Ovary (tissue), 9 donors: ENCODE results near the gene LIMA1. TPM values are rescaled to one million over a fixed set of nuclear protein-coding genes. Genes with fewer than 3 reads are reported as not detected.

Experiments
- DNase-seq, 5 donors: peaks; one replicate each; pipeline ENCODE4 v3.0.0-alpha.2; 2019 to 2020
- H3K27ac ChIP-seq, 2 donors: fragments of 200-600 bp; one replicate each; pipeline versions ENCODE4 v1.5.1 to v1.8.0; 2019 to 2022
- H3K27me3 ChIP-seq: fragments of 200-600 bp; one replicate; pipeline ENCODE4 v1.8.0; 2022
- H3K36me3 ChIP-seq: fragments of 200-600 bp; sonication (generic); one replicate; pipeline ENCODE4 v1.5.1; 2019
- H3K4me1 ChIP-seq: one replicate; pipeline ENCODE4 v1.8.1; 2013; ENCODE audit warnings: mild to moderate bottlenecking, moderate library complexity; ENCODE audit not compliant: insufficient read depth
- H3K4me3 ChIP-seq: fragments of 200-600 bp; sonication (generic); one replicate; pipeline ENCODE4 v1.5.1; 2017
- H3K9me3 ChIP-seq, 2 donors: fragments of 200-600 bp in 1 of 2; sonication (generic) in 1 of 2; one replicate each; pipeline versions ENCODE4 v1.5.1 to v1.8.1; 2013 to 2019; ENCODE audit warnings: mild to moderate bottlenecking in 1 of 2, moderate library complexity in 1 of 2
- CTCF ChIP-seq, 3 donors: fragments of 450-650 bp in 2 of 3; fragments of 200-600 bp in 1 of 3; IDR thresholded peaks; one replicate each; pipeline versions ENCODE4 v1.5.1 to v1.8.0; 2016 to 2022; ENCODE audit warnings: antibody characterized with exemption in 3 of 3, mild to moderate bottlenecking in 1 of 3
- EP300 ChIP-seq: sonication (generic); formaldehyde crosslinking; IDR thresholded peaks from one replicate; pipeline ENCODE4 v1.6.1; 2017; ENCODE audit warnings: antibody characterized with exemption
- POLR2A ChIP-seq: fragments of 450-650 bp; IDR thresholded peaks from one replicate; pipeline ENCODE4 v1.6.1; 2017; ENCODE audit warnings: antibody characterized with exemption, mild to moderate bottlenecking, moderate library complexity
- WGBS, 3 donors: extraction: QIAGEN DNeasy Blood & Tissue Kit in 1 of 3; methylation state at CpG; one replicate each; pipeline versions ENCODE4 v1.1.5 to v1.1.7; 2013 to 2017; 5-methylcytosine and 5-hydroxymethylcytosine counted together
- intact Hi-C, 4 donors: fragments of 100-400 bp; cut with DNase I; formaldehyde crosslinking; loops; one replicate each; pipeline versions ENCODE4 v1.11.0 to v1.15.1; 2022 to 2023
- polyA plus RNA-seq, 2 donors: library from polyadenylated mRNA; stranded (reverse); fragments of 200-250 nt in 1 of 2; fragments of 350-450 nt in 1 of 2; fragmentation: Illumina TruSeq in 1 of 2; extraction: RNeasy Lipid Tissue Mini Kit (QIAGEN cat#74804) in 1 of 2; gene quantifications; one replicate each; pipeline ENCODE4 v1.2.3, GENCODE V29; 2013 to 2014
- total RNA-seq, 7 donors: library from RNA; depleted of rRNA in 2 of 7; stranded (reverse); fragments of >200 nt in 2 of 7; fragmentation: NEBNext Ultra II Directional in 3 of 7; extraction: Animal tissue kit (Norgen Biotek cat#: 25700) in 3 of 7; gene quantifications; one replicate each; pipeline versions ENCODE4 v1.1.0 to v1.2.4, GENCODE V29; 2016 to 2023
- donor health status: DM: no; HTN: no; CAD: no; lungs with moderate emphysema.
- donor health status: DM: no; HTN: no; CAD: no.
- donor health status: Bipolar disorder and iron deficiency.
- donor health status: DM: yes; HTN: yes; CAD: no.
- donor health status: DM: no; HTN: no; CAD: no.
- donor health status: DM: yes; HTN: yes; CAD: no.

Gene LIMA1
- total and polyA plus RNA-seq, 9 donors: 28.0 to 80.0 (median 45.2) TPM

DNA sequence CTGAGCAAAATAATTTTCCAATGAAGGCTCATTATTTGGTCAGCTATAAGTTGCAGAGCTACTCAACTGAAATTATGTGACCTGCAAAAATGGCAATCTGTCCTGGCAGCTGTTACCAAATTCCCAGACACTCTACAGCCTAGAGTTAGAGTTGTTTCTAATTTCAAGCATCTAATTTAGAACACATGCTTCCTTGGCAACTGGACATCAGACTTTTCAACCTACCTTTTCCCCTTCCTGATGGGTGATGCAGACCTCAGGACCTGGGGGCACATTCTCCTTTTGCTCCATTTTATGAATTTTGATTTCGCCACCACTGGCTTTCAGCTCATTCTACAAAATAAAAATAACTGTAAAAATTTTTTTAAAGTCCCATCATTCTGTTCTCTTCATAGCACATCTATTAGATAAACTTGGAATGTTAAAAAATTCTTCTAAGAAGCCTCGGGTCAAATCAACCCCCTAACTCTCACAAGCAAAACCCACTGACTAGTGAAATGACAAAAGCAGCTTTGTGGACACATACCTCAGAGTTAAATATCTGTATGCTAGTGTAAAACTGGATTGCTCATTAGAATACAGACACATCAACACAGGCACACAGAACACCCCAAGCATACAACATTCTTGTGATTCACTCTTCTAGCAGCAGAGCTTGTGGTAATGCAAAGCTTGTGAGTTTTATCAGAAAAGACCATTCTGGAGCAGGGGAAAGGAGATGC, 82.6 kb downstream of the LIMA1 start:
- Histone ChIP-seq H3K36me3 (no peaks in the 10 kb centered on the region), H3K4me3 (no peak overlapping the region), H3K27ac (no peak overlapping the region), H3K4me1 (no peaks in the 10 kb centered on the region), H3K27me3 (no peaks in the 10 kb centered on the region), H3K9me3 (no peaks in the 10 kb centered on the region)
- DNase-seq: no peak
- TF ChIP-seq EP300 (no peak), CTCF (IDR thresholded peaks at IDR 0.05) (no peak), POLR2A (no peak)
- WGBS, 3 donors: 21 to 39% (median 27%) methylated on average over 2 of the region's 2 CpGs
- intact Hi-C loops: no loop called here

- DNase-seq: no peak
- Histone ChIP-seq H3K27me3 (no peaks in the 10 kb centered on the region), H3K9me3 (no peaks in the 10 kb centered on the region), H3K4me1 (no peaks in the 10 kb centered on the region), H3K4me3 (no peak overlapping the region), H3K36me3 (no peaks in the 10 kb centered on the region), H3K27ac (no peak overlapping the region)
- 84 to 87% (median 86%) methylated on average over 5 of the region's 5 CpGs for WGBS, 3 donors
- intact Hi-C loops: loop anchor here in 1 of 4 donors (10.0 kb wide), 1 partner anchor 116 kb away; no protein-coding TSS in a partner anchor
- TF ChIP-seq EP300: no peak
- no peak for TF ChIP-seq POLR2A
- TF ChIP-seq CTCF (IDR thresholded peaks at IDR 0.05): no peak
Measured at GRCh38 chr12:50198829-50199228, 84.5 kb downstream of the LIMA1 start.

DNA sequence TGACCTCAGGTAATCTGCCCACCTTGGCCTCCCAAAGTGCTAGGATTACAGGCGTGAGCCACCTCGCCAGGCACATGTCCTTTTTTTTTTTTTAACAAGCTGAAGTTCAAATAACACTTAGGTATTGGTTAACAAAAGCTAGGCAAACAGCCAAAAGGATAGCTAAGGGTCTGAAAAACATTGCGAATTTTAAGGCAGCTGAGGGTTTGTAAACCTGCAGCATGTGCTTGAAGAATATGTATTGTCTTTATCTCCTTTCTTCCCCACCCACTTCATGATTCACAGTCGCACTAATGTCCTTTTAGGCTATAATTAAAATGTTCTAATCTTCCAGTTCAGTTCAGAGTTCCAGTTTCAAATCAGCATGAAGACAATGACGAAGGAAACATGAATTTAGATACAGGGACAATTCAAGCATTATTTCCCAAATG, 86.0 kb downstream of the LIMA1 start:
- no peaks in the 10 kb centered on the region for H3K27me3 ChIP-seq
- H3K36me3 ChIP-seq: no peaks in the 10 kb centered on the region
- no peak overlapping the region for H3K27ac ChIP-seq
- WGBS, 3 donors: 66 to 76% (median 67%) methylated on average over 5 of the region's 5 CpGs
- no peaks in the 10 kb centered on the region for H3K9me3 ChIP-seq
- intact Hi-C loops: loop anchor here in 1 of 4 donors (10.0 kb wide), 1 partner anchor 117 kb away; no protein-coding TSS in a partner anchor
- TF ChIP-seq EP300 (no peak), CTCF (IDR thresholded peaks at IDR 0.05) (no peak), POLR2A (no peak)
- no peak overlapping the region for H3K4me3 ChIP-seq
- no peak for DNase-seq
- no peaks in the 10 kb centered on the region for H3K4me1 ChIP-seq

- no peak overlapping the region for H3K4me3 ChIP-seq
- 72 to 89% (median 85%) methylated on average over 4 of the region's 4 CpGs for WGBS, 3 donors
- no peak for DNase-seq
- no peak overlapping the region for H3K27ac ChIP-seq
- H3K9me3 ChIP-seq: no peaks in the 10 kb centered on the region
- H3K4me1 ChIP-seq: no peaks in the 10 kb centered on the region
- TF ChIP-seq CTCF (IDR thresholded peaks at IDR 0.05): no peak
- no peak for TF ChIP-seq EP300
- no peak for TF ChIP-seq POLR2A
- no peaks in the 10 kb centered on the region for H3K36me3 ChIP-seq
- H3K27me3 ChIP-seq: no peaks in the 10 kb centered on the region
- intact Hi-C loops: loop anchor here in 1 of 4 donors (10.0 kb wide), 1 partner anchor 118 kb away; no protein-coding TSS in a partner anchor
Measured at GRCh38 chr12:50196537-50196936, 86.8 kb downstream of the LIMA1 start.
